Neural cell (in vitro differentiated cells): ENCODE data around the gene ARMC12.

Source experiments
- CTCF ChIP-seq: fragments of 450-650 bp; IDR thresholded peaks from 2 replicates; pipeline ENCODE4 v1.5.1; 2014; ENCODE audit warnings: antibody characterized with exemption, mild to moderate bottlenecking, moderate library complexity; ENCODE audit not compliant: poor library complexity, severe bottlenecking
- EP300 ChIP-seq: fragments of 450-650 bp; conservative IDR thresholded peaks from 2 replicates; pipeline ENCODE4 v1.6.1; 2014; ENCODE audit warnings: antibody characterized with exemption, mild to moderate bottlenecking, moderate library complexity; ENCODE audit not compliant: poor library complexity, severe bottlenecking
- EZH2 ChIP-seq: fragments of 200-600, 300-800 bp; shearing (Covaris generic), sonication (generic); IDR thresholded peaks from 2 replicates; pipeline ENCODE4 v1.6.1; 2014; ENCODE audit warnings: antibody characterized with exemption, low read length, borderline replicate concordance, mild to moderate bottlenecking; ENCODE audit not compliant: insufficient read depth, poor library complexity, severe bottlenecking
- MXI1 ChIP-seq: fragments of 450-650 bp; conservative IDR thresholded peaks from 2 replicates; pipeline ENCODE4 v1.6.1; 2014; ENCODE audit warnings: antibody characterized with exemption, mild to moderate bottlenecking; ENCODE audit not compliant: poor library complexity, severe bottlenecking
- POLR2AphosphoS5 ChIP-seq: IDR thresholded peaks from 2 replicates; pipeline ENCODE4 v1.6.1; 2012
- RAD21 ChIP-seq: fragments of 450-650 bp; conservative IDR thresholded peaks from 2 replicates; pipeline ENCODE4 v1.6.1; 2014; ENCODE audit warnings: antibody characterized with exemption, mild to moderate bottlenecking, moderate library complexity
- SMC3 ChIP-seq: fragments of 450-650 bp; conservative IDR thresholded peaks from 2 replicates; pipeline ENCODE4 v1.6.1; 2014; ENCODE audit warnings: antibody characterized with exemption, mild to moderate bottlenecking, moderate library complexity; ENCODE audit not compliant: poor library complexity
- TAF1 ChIP-seq: IDR thresholded peaks from 2 replicates; pipeline ENCODE4 v1.6.1; 2012; ENCODE audit warnings: low read depth
- TF ChIP-seq, protein P1 (sequence below): IDR thresholded peaks from 2 replicates; pipeline ENCODE4 v1.6.1; 2012; ENCODE audit warnings: borderline replicate concordance

GRCh38 chr6:35722121-35722761, 14.6 kb upstream of the ARMC12 start:
- no peak for TF ChIP-seq CTCF
- no peak for TF ChIP-seq EZH2
- TF ChIP-seq, protein P1, sequence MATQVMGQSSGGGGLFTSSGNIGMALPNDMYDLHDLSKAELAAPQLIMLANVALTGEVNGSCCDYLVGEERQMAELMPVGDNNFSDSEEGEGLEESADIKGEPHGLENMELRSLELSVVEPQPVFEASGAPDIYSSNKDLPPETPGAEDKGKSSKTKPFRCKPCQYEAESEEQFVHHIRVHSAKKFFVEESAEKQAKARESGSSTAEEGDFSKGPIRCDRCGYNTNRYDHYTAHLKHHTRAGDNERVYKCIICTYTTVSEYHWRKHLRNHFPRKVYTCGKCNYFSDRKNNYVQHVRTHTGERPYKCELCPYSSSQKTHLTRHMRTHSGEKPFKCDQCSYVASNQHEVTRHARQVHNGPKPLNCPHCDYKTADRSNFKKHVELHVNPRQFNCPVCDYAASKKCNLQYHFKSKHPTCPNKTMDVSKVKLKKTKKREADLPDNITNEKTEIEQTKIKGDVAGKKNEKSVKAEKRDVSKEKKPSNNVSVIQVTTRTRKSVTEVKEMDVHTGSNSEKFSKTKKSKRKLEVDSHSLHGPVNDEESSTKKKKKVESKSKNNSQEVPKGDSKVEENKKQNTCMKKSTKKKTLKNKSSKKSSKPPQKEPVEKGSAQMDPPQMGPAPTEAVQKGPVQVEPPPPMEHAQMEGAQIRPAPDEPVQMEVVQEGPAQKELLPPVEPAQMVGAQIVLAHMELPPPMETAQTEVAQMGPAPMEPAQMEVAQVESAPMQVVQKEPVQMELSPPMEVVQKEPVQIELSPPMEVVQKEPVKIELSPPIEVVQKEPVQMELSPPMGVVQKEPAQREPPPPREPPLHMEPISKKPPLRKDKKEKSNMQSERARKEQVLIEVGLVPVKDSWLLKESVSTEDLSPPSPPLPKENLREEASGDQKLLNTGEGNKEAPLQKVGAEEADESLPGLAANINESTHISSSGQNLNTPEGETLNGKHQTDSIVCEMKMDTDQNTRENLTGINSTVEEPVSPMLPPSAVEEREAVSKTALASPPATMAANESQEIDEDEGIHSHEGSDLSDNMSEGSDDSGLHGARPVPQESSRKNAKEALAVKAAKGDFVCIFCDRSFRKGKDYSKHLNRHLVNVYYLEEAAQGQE = no peak
- TF ChIP-seq EP300 = no peak
- TF ChIP-seq POLR2AphosphoS5 = no peak
- no peak for TF ChIP-seq RAD21
- no peak for TF ChIP-seq TAF1
- TF ChIP-seq SMC3 = no peak
- no peak for TF ChIP-seq MXI1
